PC-9 (cell line): Measurements from ENCODE around the gene LINGO3. TPM values are rescaled to one million over a fixed set of nuclear protein-coding genes. Genes with fewer than 3 reads are reported as not detected.

ENCODE experiments used
- BruUV-seq: library from RNA; stranded (reverse); fragments of 400-500 nt; replicated peaks from 2 replicates; lab custom pipeline; 2021; lab: Mats Ljungman, UMichigan
- CTCF ChIA-PET: fragments of 300-600 bp; sonication (Branson Sonifier 250); formaldehyde crosslinking; loops from one replicate; lab custom pipeline; 2022; ENCODE audit warnings: antibody characterized with exemption; lab: Charles Lee
- POLR2A ChIA-PET: fragments of 300-600 bp; sonication (Branson Sonifier 250); formaldehyde crosslinking; loops from one replicate; lab custom pipeline; 2022; ENCODE audit warnings: antibody characterized with exemption; ENCODE audit not compliant: unreplicated experiment; lab: Charles Lee
- DNase-seq, 2 experiments: peaks; one replicate each; pipeline versions ENCODE4 v3.0.0 to v3.0.0-alpha.2; 2015 to 2022; ENCODE audit warnings: mixed read lengths in 1 of 2
- H2AFZ ChIP-seq: fragments of 200-600 bp; sonication (generic); 2 replicates; pipeline ENCODE4 v1.8.1; 2017; ENCODE audit warnings: antibody characterized with exemption
- H3F3A ChIP-seq: fragments of 200-600 bp; sonication (generic); 2 replicates; pipeline ENCODE4 v1.8.1; 2017; ENCODE audit warnings: antibody characterized with exemption, mild to moderate bottlenecking, low read depth; ENCODE audit not compliant: insufficient read depth
- H3K27ac ChIP-seq: fragments of 200-600 bp; sonication (generic); 2 replicates; pipeline ENCODE4 v1.6.1; 2016; ENCODE audit warnings: mixed run types
- H3K27me3 ChIP-seq: fragments of 200-600 bp; sonication (generic); 2 replicates; pipeline ENCODE4 v1.6.1; 2016; ENCODE audit warnings: low read depth, mixed run types; ENCODE audit not compliant: insufficient read depth
- H3K36me3 ChIP-seq: fragments of 200-600 bp; sonication (generic); 2 replicates; pipeline ENCODE4 v1.6.1; 2016; ENCODE audit warnings: low read depth, mixed run types
- H3K4me1 ChIP-seq: fragments of 200-600 bp; sonication (generic); replicated peaks from 2 replicates; pipeline ENCODE4 v1.6.1; 2016; ENCODE audit warnings: mixed run types; ENCODE audit not compliant: insufficient read depth
- H3K4me2 ChIP-seq: fragments of 200-600 bp; sonication (generic); 2 replicates; pipeline ENCODE4 v1.6.1; 2017; ENCODE audit warnings: mixed run types
- H3K4me3 ChIP-seq: fragments of 200-600 bp; sonication (generic); 2 replicates; pipeline ENCODE4 v1.6.1; 2016; ENCODE audit warnings: mixed run types
- H3K79me2 ChIP-seq: fragments of 200-600 bp; sonication (generic); 2 replicates; pipeline ENCODE4 v1.6.1; 2017; ENCODE audit warnings: low read depth, mixed run types
- H3K9me2 ChIP-seq: fragments of 200-600 bp; sonication (generic); 2 replicates; pipeline ENCODE4 v1.8.1; 2017; ENCODE audit warnings: mild to moderate bottlenecking; ENCODE audit not compliant: insufficient read depth
- H3K9me3 ChIP-seq: fragments of 200-600 bp; sonication (generic); 2 replicates; pipeline ENCODE4 v1.8.1; 2016; ENCODE audit warnings: low read depth; ENCODE audit not compliant: insufficient read depth
- H4K20me1 ChIP-seq: fragments of 200-600 bp; sonication (generic); 2 replicates; pipeline ENCODE4 v1.8.1; 2017; ENCODE audit not compliant: insufficient read depth
- CTCF ChIP-seq: fragments of 200-600 bp; sonication (generic); conservative IDR thresholded peaks from 2 replicates; pipeline ENCODE4 v1.6.1; 2017; ENCODE audit warnings: mixed run types, antibody characterized with exemption, mild to moderate bottlenecking, moderate library complexity
- EZH2 ChIP-seq: fragments of 200-600 bp; sonication (generic); IDR thresholded peaks from 2 replicates; pipeline ENCODE4 v1.8.0; 2017; ENCODE audit warnings: antibody characterized with exemption, low read depth
- intact Hi-C: fragments of 100-400 bp; cut with micrococcal nuclease; formaldehyde crosslinking; loops from one replicate; pipeline ENCODE4 v1.10.0; 2022; ENCODE audit not compliant: unreplicated experiment
- total RNA-seq: library from RNA; stranded (reverse); gene quantifications from 2 replicates; pipeline ENCODE4 v1.2.3, GENCODE V29; 2021

LINGO3 gene
- total RNA-seq, 1 experiment from 2014 or later = not detected

GRCh38 chr19:2296141-2296540 is 11.8 kb downstream of the LINGO3 start:
- no peaks in the 10 kb centered on the region for H3K27me3 ChIP-seq
- no peak overlapping the region for H3K4me3 ChIP-seq
- DNase-seq = no peak
- H3K9me3 ChIP-seq = no peaks in the 10 kb centered on the region
- H3K4me1 ChIP-seq = no peaks in the 10 kb centered on the region
- no peaks in the 10 kb centered on the region for H3F3A ChIP-seq
- no peak overlapping the region for H3K27ac ChIP-seq
- H4K20me1 ChIP-seq = no peaks in the 10 kb centered on the region
- ChIA-PET POLR2A (no interaction called here), CTCF (no interaction called here)
- no peaks in the 10 kb centered on the region for H3K79me2 ChIP-seq
- TF ChIP-seq EZH2 = no peak
- no peak for TF ChIP-seq CTCF
- H3K4me2 ChIP-seq = no peak overlapping the region
- H3K36me3 ChIP-seq = no peaks in the 10 kb centered on the region
- no peaks in the 10 kb centered on the region for H3K9me2 ChIP-seq
- intact Hi-C loops = no loop called here
- no TSS peak for BruUV-seq
- H2AFZ ChIP-seq = no peak overlapping the region

- Histone ChIP-seq H3F3A (no peaks in the 10 kb centered on the region), H3K9me2 (no peaks in the 10 kb centered on the region), H3K27me3 (no peaks in the 10 kb centered on the region), H3K79me2 (no peaks in the 10 kb centered on the region), H3K9me3 (no peaks in the 10 kb centered on the region), H3K4me3 (no peak overlapping the region), H3K4me2 (no peak overlapping the region), H2AFZ (no peak overlapping the region), H4K20me1 (no peaks in the 10 kb centered on the region), H3K36me3 (no peaks in the 10 kb centered on the region), H3K27ac (no peak overlapping the region), H3K4me1 (no peaks in the 10 kb centered on the region)
- POLR2A ChIA-PET = no interaction called here
- DNase-seq = no peak
- BruUV-seq = no TSS peak
- CTCF ChIA-PET = interaction anchor here (0.7 kb wide), 1 partner anchor 396 kb away, joined by 10 read pairs; no protein-coding TSS in a partner anchor
- intact Hi-C loops = no loop called here
- TF ChIP-seq CTCF = no peak
Measured at GRCh38 chr19:2294687-2295335, 13.1 kb downstream of the LINGO3 start.

GRCh38 chr19:2291185-2291751 is 16.7 kb downstream of the LINGO3 start:
- no peaks in the 10 kb centered on the region for H3F3A ChIP-seq
- H3K4me1 ChIP-seq = no peaks in the 10 kb centered on the region
- H3K4me3 ChIP-seq = no peak overlapping the region
- ChIA-PET POLR2A (no interaction called here), CTCF (no interaction called here)
- H3K9me3 ChIP-seq = no peaks in the 10 kb centered on the region
- no peak for DNase-seq
- no peak overlapping the region for H3K27ac ChIP-seq
- no TSS peak for BruUV-seq
- no peak overlapping the region for H3K4me2 ChIP-seq
- H3K79me2 ChIP-seq = no peaks in the 10 kb centered on the region
- no peak overlapping the region for H2AFZ ChIP-seq
- H3K9me2 ChIP-seq = no peaks in the 10 kb centered on the region
- H3K36me3 ChIP-seq = no peaks in the 10 kb centered on the region
- H4K20me1 ChIP-seq = no peaks in the 10 kb centered on the region
- TF ChIP-seq CTCF = no peak
- no peak for TF ChIP-seq EZH2
- H3K27me3 ChIP-seq = no peaks in the 10 kb centered on the region
- intact Hi-C loops = no loop called here
